ENCODE data around the gene CCDC175.

DNA sequence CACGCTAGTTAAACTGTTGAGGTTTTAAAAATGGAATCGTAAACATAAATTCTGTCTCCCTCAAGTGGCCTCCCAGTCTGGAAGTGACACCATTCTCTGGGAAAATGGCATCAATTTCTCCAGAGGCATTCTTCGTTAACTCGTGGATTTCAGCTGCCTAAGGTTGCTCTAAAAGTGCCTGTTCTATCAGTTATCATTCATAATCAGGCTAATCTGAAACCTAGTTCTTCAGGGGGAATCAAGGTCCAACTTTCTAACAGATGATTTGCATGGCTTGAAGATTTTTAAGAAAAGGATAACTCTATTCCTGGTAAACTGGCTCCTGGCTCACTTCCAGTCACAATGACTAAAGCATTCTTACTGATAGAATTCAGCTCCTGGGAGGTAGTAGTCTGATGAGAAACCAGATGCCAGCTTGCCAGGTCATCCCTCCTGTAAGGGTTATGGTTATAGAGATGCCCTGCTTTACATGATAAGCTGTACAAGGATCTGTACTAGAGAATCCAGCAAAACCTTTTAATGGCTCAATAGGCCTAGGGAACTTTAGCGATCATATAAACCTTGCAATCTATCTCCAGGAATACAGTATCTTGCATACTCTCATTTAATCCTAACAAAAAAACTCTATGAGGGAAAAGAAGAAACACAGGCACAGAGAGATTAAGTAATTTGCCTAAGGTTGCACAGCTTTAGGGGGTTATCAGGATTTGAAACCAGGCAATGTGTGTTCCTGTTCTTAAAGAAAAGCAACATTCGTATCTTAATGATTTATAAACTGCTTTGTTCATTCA is 93.9 kb downstream of the CCDC175 start:
- TF ChIP-seq CTCF (IDR thresholded peaks at IDR 0.05; ENCODE audit: insufficient read depth, low read length, poor library complexity, severe bottlenecking) (no peak), EZH2phosphoT487 (conservative IDR thresholded peaks at IDR 0.05; ENCODE audit: low read length) (no peak)
